Measurements from ENCODE around the gene MCRIP2.

MCRIP2 gene

DNA sequence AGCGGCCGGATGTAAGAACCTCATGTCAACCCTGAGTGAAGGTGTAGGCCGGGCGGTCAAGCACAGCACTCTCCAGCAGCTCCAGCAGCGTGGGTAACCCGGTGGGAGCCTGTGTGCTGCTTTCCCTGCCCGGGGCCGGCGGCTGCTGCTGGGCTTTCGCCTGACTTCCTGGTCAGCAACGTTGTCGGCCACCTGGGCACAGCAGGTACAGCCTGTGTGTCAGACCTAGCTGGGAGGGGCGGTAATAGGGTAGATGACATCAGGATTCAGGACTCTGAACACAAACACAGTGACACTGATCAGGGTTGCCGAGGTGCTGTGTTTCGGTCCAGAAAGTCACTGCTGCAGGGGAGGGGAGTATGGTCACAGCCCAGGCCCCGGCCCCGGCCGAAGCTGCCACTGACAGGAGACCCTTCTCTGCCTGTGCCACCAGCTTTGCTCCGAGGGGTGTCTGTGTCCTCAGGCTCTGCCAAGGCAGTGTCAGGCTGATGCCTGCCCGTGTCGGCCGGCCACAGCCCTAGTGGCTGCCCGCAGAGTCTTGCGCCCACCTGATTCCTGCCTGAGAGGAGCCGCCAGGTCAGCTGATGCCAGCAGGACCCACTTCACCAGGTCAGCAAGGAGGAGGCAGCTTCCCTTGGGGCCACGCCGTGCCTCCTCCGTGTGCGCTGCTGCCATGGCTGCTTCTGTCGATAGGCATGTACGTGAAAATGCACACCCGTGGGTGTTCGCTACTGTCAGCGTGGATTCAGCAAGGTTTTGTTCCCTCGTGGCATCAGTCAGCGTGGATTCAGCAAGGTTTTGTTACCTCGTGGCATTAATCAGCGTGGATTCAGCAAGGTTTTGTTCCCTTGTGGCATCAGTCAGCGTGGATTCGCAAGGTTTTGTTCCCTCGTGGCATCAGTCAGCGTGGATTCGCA is 42.5 kb upstream of the MCRIP2 start:
- Histone ChIP-seq H3K27me3 (ENCODE audit: control insufficient read depth, insufficient read depth, low read length) (no peaks in the 10 kb centered on the region), H3K4me1 (ENCODE audit: control insufficient read depth, insufficient read depth, low read length) (no peaks in the 10 kb centered on the region), H3K9ac (ENCODE audit: low read length) (no peak overlapping the region), H3K4me3 (ENCODE audit: low read depth, low read length) (no peak overlapping the region), H3K27ac (ENCODE audit: low read depth, low read length) (no peak overlapping the region), H3K9me3 (ENCODE audit: control insufficient read depth, insufficient read depth, low read depth, low read length) (peaks cover 5% of the 10 kb centered on the region), H3K36me3 (ENCODE audit: control insufficient read depth, insufficient read depth, low read length) (peaks cover 5% of the 10 kb centered on the region; the same call in 1 of the 2 replicates)

- H3K4me1 ChIP-seq (ENCODE audit: control insufficient read depth, insufficient read depth, low read length), result no peaks in the 10 kb centered on the region
- H3K4me3 ChIP-seq (ENCODE audit: low read depth, low read length), result no peak overlapping the region
- H3K36me3 ChIP-seq (ENCODE audit: control insufficient read depth, insufficient read depth, low read length), result peaks cover 3% of the 10 kb centered on the region; the same call in 1 of the 2 replicates
- no peak overlapping the region for H3K9ac ChIP-seq (ENCODE audit: low read length)
- no peaks in the 10 kb centered on the region for H3K27me3 ChIP-seq (ENCODE audit: control insufficient read depth, insufficient read depth, low read length)
- peaks cover 19% of the 10 kb centered on the region for H3K9me3 ChIP-seq (ENCODE audit: control insufficient read depth, insufficient read depth, low read depth, low read length)
- H3K27ac ChIP-seq (ENCODE audit: low read depth, low read length), result no peak overlapping the region
Measured at GRCh38 chr16:600781-601180, 40.8 kb upstream of the MCRIP2 start.

- H3K9me3 ChIP-seq (ENCODE audit: control insufficient read depth, insufficient read depth, low read depth, low read length), result peaks cover 20% of the 10 kb centered on the region
- no peaks in the 10 kb centered on the region for H3K27me3 ChIP-seq (ENCODE audit: control insufficient read depth, insufficient read depth, low read length)
- no peak overlapping the region for H3K4me3 ChIP-seq (ENCODE audit: low read depth, low read length)
- 0 out of 2 replicates have a peak, but pooled peaks cover 4% of the 10 kb centered on the region for H3K4me1 ChIP-seq (ENCODE audit: control insufficient read depth, insufficient read depth, low read length)
- H3K36me3 ChIP-seq (ENCODE audit: control insufficient read depth, insufficient read depth, low read length), result peaks cover 3% of the 10 kb centered on the region; the same call in 1 of the 2 replicates
- H3K9ac ChIP-seq (ENCODE audit: low read length), result no peak overlapping the region
- H3K27ac ChIP-seq (ENCODE audit: low read depth, low read length), result no peak overlapping the region
Measured at GRCh38 chr16:603933-604332, 37.7 kb upstream of the MCRIP2 start.

- Histone ChIP-seq H3K4me1 (ENCODE audit: control insufficient read depth, insufficient read depth, low read length) (0 out of 2 replicates have a peak, but pooled peaks cover 4% of the 10 kb centered on the region), H3K27me3 (ENCODE audit: control insufficient read depth, insufficient read depth, low read length) (no peaks in the 10 kb centered on the region), H3K27ac (ENCODE audit: low read depth, low read length) (no peak overlapping the region), H3K9ac (ENCODE audit: low read length) (no peak overlapping the region), H3K36me3 (ENCODE audit: control insufficient read depth, insufficient read depth, low read length) (no peaks in the 10 kb centered on the region; the same call in 1 of the 2 replicates), H3K4me3 (ENCODE audit: low read depth, low read length) (no peak overlapping the region), H3K9me3 (ENCODE audit: control insufficient read depth, insufficient read depth, low read depth, low read length) (peaks cover 16% of the 10 kb centered on the region)
Measured at GRCh38 chr16:606656-607307, 34.8 kb upstream of the MCRIP2 start.

DNA sequence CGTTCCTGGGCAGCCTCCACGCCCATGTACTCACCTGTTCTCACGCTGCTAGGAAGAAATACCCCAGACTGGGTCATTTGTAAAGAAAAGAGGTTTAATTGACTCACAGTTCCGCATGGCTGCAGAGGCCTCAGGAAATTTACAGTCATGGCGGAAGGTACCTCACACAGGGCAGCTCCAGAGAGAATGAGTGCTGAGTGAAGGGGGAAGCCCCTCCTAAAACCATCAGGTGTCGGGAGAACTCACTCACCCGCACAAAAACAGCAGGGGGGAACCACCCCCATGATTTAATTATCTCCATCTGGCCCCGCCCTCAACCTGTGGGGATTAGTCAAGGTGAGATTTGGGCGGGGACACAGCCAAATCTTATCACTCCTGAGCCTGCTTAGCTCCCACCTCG is 33.6 kb upstream of the MCRIP2 start:
- Histone ChIP-seq H3K36me3 (ENCODE audit: control insufficient read depth, insufficient read depth, low read length) (no peaks in the 10 kb centered on the region; the same call in 1 of the 2 replicates), H3K9me3 (ENCODE audit: control insufficient read depth, insufficient read depth, low read depth, low read length) (peaks cover 16% of the 10 kb centered on the region), H3K27ac (ENCODE audit: low read depth, low read length) (no peak overlapping the region), H3K4me1 (ENCODE audit: control insufficient read depth, insufficient read depth, low read length) (0 out of 2 replicates have a peak, but pooled peaks cover 4% of the 10 kb centered on the region), H3K4me3 (ENCODE audit: low read depth, low read length) (no peak overlapping the region), H3K9ac (ENCODE audit: low read length) (no peak overlapping the region), H3K27me3 (ENCODE audit: control insufficient read depth, insufficient read depth, low read length) (no peaks in the 10 kb centered on the region)

DNA sequence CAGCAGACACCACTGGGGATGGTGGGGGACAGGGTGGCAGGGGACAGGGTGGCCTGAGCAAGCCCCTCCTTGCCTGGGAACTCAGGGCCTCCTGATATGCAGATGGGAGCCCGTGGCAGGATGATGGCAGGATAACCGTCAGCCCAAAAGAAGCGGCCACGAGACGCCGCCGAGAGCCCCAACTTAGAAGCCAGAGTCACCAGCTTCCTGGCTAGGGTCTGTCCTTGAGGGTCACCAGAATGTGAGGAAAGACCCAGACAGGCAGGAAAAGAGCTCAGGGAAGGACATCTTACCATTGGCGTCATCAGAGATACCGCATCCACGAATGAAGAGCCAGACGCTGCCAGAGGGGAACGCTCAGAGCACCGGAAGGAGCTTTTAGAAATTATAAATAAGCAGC is 32.3 kb upstream of the MCRIP2 start:
- Histone ChIP-seq H3K36me3 (ENCODE audit: control insufficient read depth, insufficient read depth, low read length) (peaks cover 4% of the 10 kb centered on the region; the same call in 1 of the 2 replicates), H3K4me3 (ENCODE audit: low read depth, low read length) (no peak overlapping the region), H3K27me3 (ENCODE audit: control insufficient read depth, insufficient read depth, low read length) (no peaks in the 10 kb centered on the region), H3K9ac (ENCODE audit: low read length) (no peak overlapping the region), H3K27ac (ENCODE audit: low read depth, low read length) (no peak overlapping the region), H3K4me1 (ENCODE audit: control insufficient read depth, insufficient read depth, low read length) (0 out of 2 replicates have a peak, but pooled peaks cover 4% of the 10 kb centered on the region), H3K9me3 (ENCODE audit: control insufficient read depth, insufficient read depth, low read depth, low read length) (peaks cover 16% of the 10 kb centered on the region)

GRCh38 chr16:609984-610383 is 31.6 kb upstream of the MCRIP2 start:
- Histone ChIP-seq H3K36me3 (ENCODE audit: control insufficient read depth, insufficient read depth, low read length) (peaks cover 6% of the 10 kb centered on the region; the same call in 1 of the 2 replicates), H3K27ac (ENCODE audit: low read depth, low read length) (no peak overlapping the region), H3K27me3 (ENCODE audit: control insufficient read depth, insufficient read depth, low read length) (no peaks in the 10 kb centered on the region), H3K4me3 (ENCODE audit: low read depth, low read length) (no peak overlapping the region), H3K9me3 (ENCODE audit: control insufficient read depth, insufficient read depth, low read depth, low read length) (peaks cover 10% of the 10 kb centered on the region), H3K9ac (ENCODE audit: low read length) (no peak overlapping the region), H3K4me1 (ENCODE audit: control insufficient read depth, insufficient read depth, low read length) (0 out of 2 replicates have a peak, but pooled peaks cover 4% of the 10 kb centered on the region)

DNA sequence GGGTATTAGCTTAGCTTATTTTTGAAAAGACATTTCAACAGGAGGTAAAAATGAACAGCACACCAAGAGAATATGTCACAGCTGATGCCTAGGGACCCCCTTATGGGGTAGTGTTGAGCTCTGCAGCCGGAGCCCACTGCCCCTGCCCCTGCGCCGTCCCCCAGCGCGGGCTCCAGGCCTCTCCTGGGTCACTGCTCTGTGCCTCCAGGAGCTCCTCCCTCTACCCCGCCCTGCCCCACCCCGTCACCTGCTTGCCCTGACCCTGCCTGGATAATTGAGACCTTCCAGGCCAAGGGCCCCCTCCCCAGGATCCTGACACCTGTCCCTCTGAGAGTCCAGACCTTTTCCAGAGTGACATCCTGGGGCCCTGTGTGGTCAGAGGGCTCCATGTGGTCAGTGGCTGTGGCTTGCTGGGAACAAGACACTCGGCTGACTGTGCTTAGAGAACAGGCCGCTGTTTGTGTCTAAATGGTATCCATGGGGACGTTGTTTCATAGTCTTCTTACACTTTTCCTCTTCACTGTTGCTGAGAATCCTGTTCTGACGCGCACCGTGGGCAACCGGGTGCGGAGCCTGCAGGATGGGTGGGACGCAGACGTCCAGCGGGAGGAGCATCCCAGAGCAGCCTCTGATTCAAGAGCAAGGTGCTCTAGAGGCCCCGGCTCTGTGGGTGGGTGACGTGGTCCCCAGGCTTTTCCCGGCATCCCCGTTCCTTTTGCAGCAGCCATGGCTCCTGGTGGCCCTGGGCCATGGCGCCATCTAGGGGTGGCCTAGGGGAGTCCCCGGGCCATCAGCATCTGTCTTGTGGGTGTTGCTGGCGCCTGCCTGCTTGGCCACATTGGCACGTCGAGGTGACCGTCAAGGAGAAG is 30.9 kb upstream of the MCRIP2 start:
- Histone ChIP-seq H3K9me3 (ENCODE audit: control insufficient read depth, insufficient read depth, low read depth, low read length) (0 out of 2 replicates have a peak, but pooled peaks cover 2% of the 10 kb centered on the region), H3K9ac (ENCODE audit: low read length) (no peak overlapping the region), H3K27ac (ENCODE audit: low read depth, low read length) (no peak overlapping the region), H3K36me3 (ENCODE audit: control insufficient read depth, insufficient read depth, low read length) (peaks cover 6% of the 10 kb centered on the region; the same call in 1 of the 2 replicates), H3K27me3 (ENCODE audit: control insufficient read depth, insufficient read depth, low read length) (no peaks in the 10 kb centered on the region), H3K4me1 (ENCODE audit: control insufficient read depth, insufficient read depth, low read length) (0 out of 2 replicates have a peak, but pooled peaks cover 4% of the 10 kb centered on the region), H3K4me3 (ENCODE audit: low read depth, low read length) (no peak overlapping the region)

DNA sequence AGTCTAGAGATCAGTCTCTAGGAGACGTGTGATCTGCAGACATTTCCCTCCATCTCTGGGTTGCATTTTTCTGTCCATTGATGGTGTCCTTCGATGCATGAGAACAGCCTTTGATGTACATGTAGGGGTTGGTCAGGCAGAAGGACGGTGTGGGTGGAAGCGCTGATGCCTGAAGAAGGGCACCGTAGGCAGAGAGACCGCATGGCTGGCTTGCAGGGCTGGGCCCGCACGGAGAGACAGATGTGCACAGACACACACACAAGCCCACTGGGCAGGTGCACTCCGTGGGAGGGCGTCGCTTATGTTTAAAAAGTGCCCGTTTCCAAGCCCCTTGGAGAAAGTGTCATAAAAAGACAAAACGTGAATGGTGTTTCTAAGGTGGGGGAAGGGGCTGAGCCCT is 26.5 kb upstream of the MCRIP2 start:
- Histone ChIP-seq H3K36me3 (ENCODE audit: control insufficient read depth, insufficient read depth, low read length) (peaks cover 6% of the 10 kb centered on the region; the same call in 1 of the 2 replicates), H3K27me3 (ENCODE audit: control insufficient read depth, insufficient read depth, low read length) (no peaks in the 10 kb centered on the region), H3K9ac (ENCODE audit: low read length) (no peak overlapping the region), H3K27ac (ENCODE audit: low read depth, low read length) (no peak overlapping the region), H3K4me3 (ENCODE audit: low read depth, low read length) (no peak overlapping the region), H3K9me3 (ENCODE audit: control insufficient read depth, insufficient read depth, low read depth, low read length) (no peaks in the 10 kb centered on the region), H3K4me1 (ENCODE audit: control insufficient read depth, insufficient read depth, low read length) (no peaks in the 10 kb centered on the region)

DNA sequence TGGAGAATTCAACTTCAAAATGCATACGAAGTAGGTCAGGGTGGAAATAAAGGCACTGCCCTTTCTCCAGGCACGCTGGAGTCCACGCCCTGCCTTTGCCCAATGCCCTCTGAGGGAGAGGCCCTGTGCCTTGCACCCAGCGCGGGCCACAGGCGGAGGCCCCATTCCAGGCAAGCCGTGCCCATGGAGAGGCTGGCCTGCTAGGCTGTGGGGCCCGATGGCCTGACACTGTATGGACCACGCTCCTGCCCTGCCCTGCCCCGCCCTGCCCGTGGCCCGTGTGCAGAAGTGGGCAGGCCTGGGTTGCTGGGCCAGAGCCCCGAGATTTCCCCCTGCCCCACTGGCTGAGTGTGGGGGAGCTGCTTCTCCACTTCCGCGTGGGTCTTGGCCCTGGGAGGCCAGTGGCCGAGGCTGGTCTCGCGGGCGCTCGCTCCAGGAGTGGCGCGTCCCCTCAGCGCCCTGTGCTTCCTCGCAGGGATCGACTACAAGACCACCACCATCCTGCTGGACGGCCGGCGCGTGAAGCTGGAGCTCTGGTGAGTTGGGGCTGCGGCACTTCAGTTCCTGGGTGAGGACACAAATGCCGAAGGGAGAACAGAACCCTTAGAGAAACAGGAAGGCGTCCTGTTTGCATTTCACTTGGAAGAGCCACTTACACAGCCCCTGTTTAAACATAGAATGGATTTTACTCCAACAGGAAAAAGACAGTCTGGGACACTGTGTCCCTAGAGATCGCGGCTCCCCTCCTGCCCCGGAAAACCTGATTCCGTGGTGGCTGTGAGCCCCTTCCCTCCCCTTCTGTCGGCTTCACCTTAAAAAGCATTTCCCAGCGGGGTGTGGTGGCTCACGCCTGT is 24.7 kb upstream of the MCRIP2 start:
- no peaks in the 10 kb centered on the region for H3K27me3 ChIP-seq (ENCODE audit: control insufficient read depth, insufficient read depth, low read length)
- peaks cover 8% of the 10 kb centered on the region for H3K4me1 ChIP-seq (ENCODE audit: control insufficient read depth, insufficient read depth, low read length)
- no peak overlapping the region for H3K4me3 ChIP-seq (ENCODE audit: low read depth, low read length)
- H3K9me3 ChIP-seq (ENCODE audit: control insufficient read depth, insufficient read depth, low read depth, low read length), result no peaks in the 10 kb centered on the region
- peaks cover 6% of the 10 kb centered on the region; the same call in 1 of the 2 replicates for H3K36me3 ChIP-seq (ENCODE audit: control insufficient read depth, insufficient read depth, low read length)
- no peak overlapping the region for H3K9ac ChIP-seq (ENCODE audit: low read length)
- H3K27ac ChIP-seq (ENCODE audit: low read depth, low read length), result no peak overlapping the region

Measured in HUES6 (cell line).